GM19452 (cell line): ENCODE results near the gene RHNO1.

Experiments
- ATAC-seq: cut with Tn5 transposase; IDR thresholded peaks from one replicate; pipeline ENCODE4 v1.9.1; 2021; ENCODE audit not compliant: unreplicated experiment

RHNO1 gene

DNA sequence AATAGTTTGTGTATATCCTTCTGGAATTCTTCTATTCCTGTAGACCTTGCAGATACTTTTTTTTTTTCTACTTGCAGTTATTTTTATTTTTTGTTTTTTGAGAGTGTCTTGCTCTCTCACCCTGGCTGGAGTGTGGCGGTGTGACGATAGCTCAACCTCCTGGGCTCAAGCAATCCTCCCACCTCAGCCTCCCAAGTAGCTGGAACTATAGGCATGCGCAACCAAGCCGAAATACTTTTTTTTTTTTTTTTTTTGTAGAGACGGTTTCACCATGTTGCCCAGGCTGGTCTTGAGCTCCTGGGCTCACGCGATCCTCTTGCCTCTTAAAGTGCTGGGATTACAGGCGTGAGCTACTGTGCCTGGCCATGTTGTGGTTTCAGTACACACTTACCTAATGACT, 23.6 kb downstream of the RHNO1 start:
- no peak for ATAC-seq

DNA sequence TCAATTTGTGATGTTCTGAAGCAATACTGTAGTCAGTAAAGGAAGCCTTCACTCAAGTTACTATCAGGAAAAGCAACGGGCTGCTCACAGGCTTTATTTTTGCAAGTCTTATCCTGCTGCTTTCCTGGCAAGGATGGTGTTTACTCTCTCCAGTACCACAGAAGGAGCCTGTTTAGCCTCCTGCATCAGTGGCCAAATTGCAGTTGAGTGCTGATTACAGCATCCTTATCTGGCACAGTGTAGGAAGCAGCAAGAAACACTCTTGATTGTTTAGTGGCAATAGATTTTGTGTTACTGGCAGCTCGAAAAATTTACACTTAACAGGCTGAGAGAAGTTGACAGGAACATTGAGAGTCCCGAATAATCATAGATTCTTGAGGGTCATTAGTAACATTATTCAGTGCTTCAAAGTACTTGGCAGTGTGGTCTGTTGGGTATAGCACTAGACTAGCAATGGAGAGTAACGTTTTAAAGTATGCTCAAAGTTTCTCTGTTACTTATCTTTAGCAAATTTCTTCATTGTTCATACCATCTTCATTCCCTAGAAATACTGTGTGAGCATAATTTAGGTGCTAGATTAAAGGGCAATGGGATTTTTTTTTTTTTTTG, 25.4 kb downstream of the RHNO1 start:
- ATAC-seq = no peak

DNA sequence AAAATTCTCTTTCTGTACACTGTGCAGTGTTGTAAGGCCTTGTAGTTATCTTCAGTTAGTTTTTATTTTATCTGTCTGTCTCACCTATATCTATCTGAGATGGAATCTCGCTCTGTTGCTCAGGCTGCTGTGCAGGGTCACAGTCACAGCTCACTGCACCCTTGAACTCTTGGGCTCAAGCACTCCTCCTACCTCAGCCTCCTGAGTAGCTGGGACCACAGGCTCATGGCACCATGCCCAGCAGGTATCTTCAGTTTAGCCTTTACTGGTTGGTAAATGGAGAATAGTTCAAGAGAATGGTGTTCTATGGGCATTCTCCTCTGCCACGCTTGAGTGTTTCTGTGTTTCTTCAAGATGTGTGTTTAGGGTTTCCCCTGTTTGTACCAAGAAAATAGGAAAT, 27.2 kb downstream of the RHNO1 start:
- no peak for ATAC-seq

DNA sequence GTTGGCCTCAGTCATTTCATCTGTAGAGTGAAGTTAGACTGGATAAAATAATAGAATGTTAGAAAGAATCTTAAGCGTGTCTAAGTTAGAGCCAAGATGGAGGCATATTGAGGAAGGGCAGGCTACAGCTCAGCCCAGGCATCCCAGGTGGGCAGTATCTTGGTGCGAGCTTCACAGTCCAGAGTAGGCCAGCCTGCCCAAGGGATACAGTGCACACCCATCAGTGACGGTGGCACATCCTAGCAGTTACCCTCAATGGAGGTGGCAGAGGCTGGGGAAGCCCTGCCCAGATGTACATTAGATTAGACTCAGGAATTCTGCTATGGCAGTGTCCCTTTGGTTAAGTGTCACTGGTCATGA, 35.2 kb downstream of the RHNO1 start:
- no peak for ATAC-seq

DNA sequence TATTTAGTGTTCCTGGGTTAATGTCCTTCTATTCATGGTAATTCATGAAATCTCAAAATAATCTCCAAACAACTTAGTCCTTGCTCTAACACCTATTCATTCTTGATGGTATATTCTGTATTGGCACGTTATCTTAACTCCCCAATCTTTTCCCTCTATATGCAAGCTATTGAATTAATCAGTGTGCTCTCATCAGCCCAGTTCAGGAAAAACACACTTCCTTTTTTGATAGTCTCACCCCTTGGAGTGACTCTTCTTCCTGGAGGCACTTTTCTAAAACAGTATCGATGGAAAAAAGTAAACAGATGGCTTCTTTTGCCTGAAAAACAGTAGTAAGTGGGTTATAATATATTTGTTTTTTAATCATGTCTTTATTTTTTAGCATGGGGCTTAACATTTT, 42.2 kb downstream of the RHNO1 start:
- ATAC-seq = no peak

DNA sequence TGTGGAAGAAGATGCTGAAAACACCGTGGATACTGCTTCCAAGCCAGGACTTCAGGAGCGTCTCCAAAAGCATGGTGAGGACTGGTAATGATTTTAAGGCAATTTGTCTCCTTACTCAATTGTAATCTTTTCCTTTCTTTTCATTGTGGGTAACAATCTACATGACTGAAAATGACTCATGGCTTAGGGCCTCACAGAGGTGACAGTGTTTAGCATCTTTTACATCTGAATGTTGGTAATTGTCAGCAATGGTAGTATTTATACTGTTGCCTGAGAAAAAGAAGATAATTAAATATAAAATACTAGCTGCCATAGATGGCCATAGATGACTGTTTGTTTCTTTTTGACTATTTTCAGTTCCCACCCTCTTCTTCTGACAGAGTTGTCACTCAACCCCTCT, 45.3 kb downstream of the RHNO1 start:
- no peak for ATAC-seq

DNA sequence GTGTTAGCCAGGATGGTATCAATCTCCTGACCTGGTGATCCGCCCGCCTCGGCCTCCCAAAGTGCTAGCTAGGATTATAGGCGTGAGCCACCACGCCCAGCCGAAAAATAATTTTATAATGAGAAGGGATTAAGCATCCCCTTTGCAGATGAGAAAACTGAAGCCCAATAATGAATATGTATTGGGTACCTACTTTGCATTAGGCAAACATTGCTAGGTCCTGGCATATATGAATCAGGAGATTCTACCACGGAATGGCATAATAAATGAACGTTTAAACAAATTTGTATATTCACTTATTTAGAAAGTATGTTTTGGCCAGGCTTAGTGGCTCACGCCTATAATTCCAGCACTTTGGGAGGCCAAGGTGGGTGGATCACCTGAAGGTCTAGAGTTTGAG, 46.0 kb downstream of the RHNO1 start:
- no peak for ATAC-seq

DNA sequence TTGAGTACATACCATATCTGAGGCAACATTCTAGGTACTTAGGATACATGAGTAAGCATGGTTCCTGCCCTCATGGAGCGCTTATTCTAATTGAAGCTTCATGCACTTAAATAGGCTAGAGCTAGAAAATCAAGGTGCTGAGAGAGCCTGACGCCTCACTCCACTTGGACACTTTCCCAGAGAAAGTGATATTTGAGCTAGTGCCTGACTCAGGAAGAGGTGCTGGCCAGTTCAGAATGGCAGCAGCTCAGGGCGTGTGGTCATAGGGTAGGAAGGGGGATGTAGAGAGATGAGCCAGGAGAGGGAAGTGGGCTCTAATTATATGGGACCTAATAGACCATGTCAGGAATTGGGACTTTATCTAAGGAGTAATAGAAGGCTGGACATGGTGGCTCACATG, 47.0 kb downstream of the RHNO1 start:
- ATAC-seq = no peak

DNA sequence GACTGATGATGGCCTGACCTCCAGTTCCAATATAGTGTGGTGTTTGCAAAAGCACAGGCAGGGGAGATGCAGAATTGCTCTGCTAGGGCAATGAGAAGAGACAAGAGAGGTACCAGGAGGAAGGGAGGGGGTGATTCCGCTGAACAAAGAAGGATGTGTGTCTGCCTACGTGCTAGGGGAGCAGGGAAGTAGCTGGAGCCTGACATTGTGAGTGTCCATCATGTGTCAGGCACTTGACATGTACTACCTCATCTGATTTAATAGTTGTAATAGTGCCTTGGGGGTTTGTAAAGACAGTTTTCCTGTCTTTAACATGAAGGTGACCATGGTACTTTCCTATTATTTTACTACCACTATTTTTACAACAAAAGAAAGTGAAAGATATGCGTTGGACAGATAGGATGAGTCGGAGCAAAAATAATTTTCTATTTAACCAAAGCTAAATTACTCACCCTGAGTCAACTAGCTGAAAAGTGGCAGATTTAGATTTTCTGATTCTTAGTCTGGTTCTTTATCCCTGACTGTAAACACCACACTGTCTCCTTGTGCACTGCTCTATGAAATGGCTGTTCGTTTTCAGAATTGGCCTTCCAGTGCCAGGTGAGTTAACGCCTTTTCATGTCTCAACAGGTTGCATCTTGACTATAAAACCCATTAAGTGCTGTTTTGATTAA, 48.4 kb downstream of the RHNO1 start:
- ATAC-seq = no peak

DNA sequence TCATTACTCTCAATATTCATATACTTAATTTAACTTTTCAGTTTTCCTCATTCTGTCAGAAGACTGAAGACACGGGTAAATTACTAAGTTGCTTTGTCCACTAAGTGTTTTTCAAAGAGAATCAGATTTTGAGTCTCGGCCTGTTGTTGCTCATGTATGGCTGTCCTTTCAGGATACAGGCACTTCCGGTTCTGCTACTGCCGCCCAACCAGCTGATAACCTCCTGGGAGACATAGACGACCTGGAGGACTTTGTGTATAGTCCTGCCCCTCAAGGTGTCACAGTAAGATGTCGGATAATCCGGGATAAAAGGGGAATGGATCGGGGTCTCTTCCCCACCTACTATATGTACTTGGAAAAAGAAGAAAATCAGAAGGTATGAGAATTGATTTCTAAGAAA, 53.8 kb downstream of the RHNO1 start:
- no peak for ATAC-seq

DNA sequence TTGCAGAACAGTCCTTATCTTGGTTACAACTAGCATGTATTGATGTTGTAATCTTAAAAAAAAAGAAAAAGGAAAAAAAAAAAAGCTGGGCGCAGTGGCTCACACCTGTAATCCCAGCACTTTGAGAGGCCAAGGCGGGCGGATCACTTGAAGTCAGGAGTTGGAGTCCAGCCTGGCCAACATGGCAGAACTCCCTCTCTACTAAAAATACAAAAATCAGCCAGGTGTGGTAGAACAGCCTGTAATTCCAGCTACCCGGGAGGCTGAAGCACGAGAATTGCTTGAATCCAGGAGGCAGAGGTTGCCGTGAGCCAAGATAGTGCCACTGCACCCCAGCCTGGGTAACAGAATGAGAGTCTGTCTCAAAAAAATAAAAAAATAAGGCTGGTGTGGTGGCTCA, 56.6 kb downstream of the RHNO1 start:
- no peak for ATAC-seq

DNA sequence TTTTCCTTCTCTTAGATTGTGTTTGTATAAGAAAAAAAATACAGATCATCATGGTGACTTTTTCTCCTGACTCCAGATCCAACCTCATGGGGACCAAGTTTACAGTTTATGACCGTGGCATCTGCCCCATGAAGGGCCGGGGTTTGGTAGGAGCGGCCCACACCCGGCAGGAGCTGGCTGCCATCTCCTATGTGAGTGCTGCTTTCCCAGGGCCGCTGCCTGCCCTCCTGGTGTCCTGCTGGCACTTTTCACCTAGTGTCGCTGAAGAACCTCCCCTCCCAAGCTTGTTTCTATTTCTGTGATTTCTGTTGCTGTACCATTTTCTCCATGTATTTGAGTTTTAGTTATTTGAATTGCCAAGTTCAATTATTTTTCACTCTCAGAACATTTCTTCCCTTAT, 57.3 kb downstream of the RHNO1 start:
- ATAC-seq = no peak

DNA sequence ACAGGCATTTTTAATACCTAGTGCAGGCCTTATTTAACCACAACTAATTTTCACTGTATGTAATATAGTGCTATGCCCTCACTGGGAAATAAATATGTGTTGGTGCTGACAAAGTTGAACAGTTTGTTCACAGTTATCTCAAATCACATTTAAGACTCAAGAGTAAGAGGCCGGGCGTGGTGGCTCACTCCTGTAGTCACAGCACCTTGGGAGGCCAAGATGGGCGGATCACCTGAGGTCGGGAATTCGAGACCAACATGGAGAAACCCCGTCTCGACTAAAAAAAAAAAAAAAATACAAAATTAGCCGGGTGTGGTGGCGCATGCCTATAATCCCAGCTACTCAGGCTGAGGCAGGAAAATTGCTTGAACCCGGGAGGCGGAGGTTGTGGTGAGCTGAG, 59.3 kb downstream of the RHNO1 start:
- no peak for ATAC-seq

DNA sequence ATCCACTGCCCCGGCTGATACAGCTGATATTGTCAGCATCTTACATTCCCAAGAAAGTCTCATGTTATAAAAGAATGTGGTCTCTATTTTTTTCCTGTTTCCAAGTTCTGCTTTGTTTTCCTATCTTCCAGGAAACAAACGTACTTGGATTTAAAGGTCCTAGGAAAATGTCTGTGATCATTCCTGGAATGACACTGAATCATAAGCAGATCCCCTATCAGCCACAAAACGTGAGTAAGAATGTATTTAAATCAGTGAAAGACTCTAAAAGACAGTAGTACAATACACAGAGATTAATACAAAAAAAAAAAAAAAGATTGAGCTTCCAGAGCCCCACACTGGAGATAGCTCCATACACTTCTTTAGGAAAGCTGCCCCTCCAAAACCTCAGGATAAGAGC, 60.5 kb downstream of the RHNO1 start:
- no peak for ATAC-seq
